Activated CD8-positive, alpha-beta T cell treated with anti-CD3 and anti-CD28 coated beads for 36 hours (primary cell): Measurements from ENCODE around the gene STAU1. TPM values are rescaled to one million over a fixed set of nuclear protein-coding genes. Genes with fewer than 3 reads are reported as not detected.
A peak's percentile ranks its signal among the peaks of the same experiment; 100 is the strongest.
"Not testable (repeated sequence)": the region's sequence is repeated elsewhere in the genome, so short reads cannot be mapped to it uniquely, and the experiment has no call there.

Experiments
- ATAC-seq: fragments of 200-7000 bp; cut with Tn5 transposase; one replicate; pipeline ENCODE4 v1.10.0; 2021; ENCODE audit warnings: mild to moderate bottlenecking, moderate library complexity
- CTCF ChIA-PET: fragments of 350-600 bp; sonication (Branson Sonifier 250); formaldehyde crosslinking; loops from one replicate; lab custom pipeline; 2021; ENCODE audit warnings: antibody characterized with exemption; lab: Charles Lee
- POLR2A ChIA-PET: fragments of 350-600 bp; sonication (Branson Sonifier 250); formaldehyde crosslinking; loops from one replicate; lab custom pipeline; 2021; ENCODE audit warnings: antibody characterized with exemption; lab: Charles Lee
- DNase-seq: peaks from one replicate; pipeline ENCODE4 v3.0.0-alpha.2; 2020
- H3K27ac Mint-ChIP-seq: one replicate; pipeline ENCODE4 v1.8.0; 2021; ENCODE audit warnings: mild to moderate bottlenecking, mixed read lengths
- H3K27me3 Mint-ChIP-seq: one replicate; pipeline ENCODE4 v1.8.0; 2021; ENCODE audit warnings: mixed read lengths
- H3K36me3 Mint-ChIP-seq: one replicate; pipeline ENCODE4 v1.8.0; 2021; ENCODE audit warnings: low read depth, mixed read lengths
- H3K4me1 Mint-ChIP-seq: one replicate; pipeline ENCODE4 v1.8.0; 2021; ENCODE audit warnings: low read depth, mixed read lengths
- H3K4me3 Mint-ChIP-seq: one replicate; pipeline ENCODE4 v1.8.0; 2021; ENCODE audit warnings: mild to moderate bottlenecking, moderate library complexity, mixed read lengths
- H3K9me3 Mint-ChIP-seq: one replicate; pipeline ENCODE4 v1.8.0; 2021; ENCODE audit warnings: mixed read lengths
- intact Hi-C: fragments of 100-400 bp; cut with micrococcal nuclease; formaldehyde crosslinking; loops from one replicate; pipeline ENCODE4 v1.10.0; 2022
- total RNA-seq, 2 experiments: library from RNA; stranded (reverse); gene quantifications; one replicate each; pipeline ENCODE4 v1.2.3, GENCODE V29; 2021
- TF ChIP-seq, protein P1 (sequence below): fragments of 200-600 bp; IDR thresholded peaks from one replicate; pipeline ENCODE4 v1.8.0; 2022; ENCODE audit warnings: antibody characterized with exemption, mild to moderate bottlenecking

The STAU1 gene
- total RNA-seq, 2 experiments from 2014 or later: 57.7 to 60.1 TPM

- Mint-ChIP-seq H3K4me3 (peak overlapping the region; percentile 89), H3K4me1 (peaks cover 57% of the 10 kb centered on the region), H3K36me3 (peaks cover 16% of the 10 kb centered on the region), H3K27ac (peak overlapping the region; percentile 32), H3K27me3 (no peaks in the 10 kb centered on the region), H3K9me3 (no peaks in the 10 kb centered on the region)
- TF ChIP-seq, protein P1, sequence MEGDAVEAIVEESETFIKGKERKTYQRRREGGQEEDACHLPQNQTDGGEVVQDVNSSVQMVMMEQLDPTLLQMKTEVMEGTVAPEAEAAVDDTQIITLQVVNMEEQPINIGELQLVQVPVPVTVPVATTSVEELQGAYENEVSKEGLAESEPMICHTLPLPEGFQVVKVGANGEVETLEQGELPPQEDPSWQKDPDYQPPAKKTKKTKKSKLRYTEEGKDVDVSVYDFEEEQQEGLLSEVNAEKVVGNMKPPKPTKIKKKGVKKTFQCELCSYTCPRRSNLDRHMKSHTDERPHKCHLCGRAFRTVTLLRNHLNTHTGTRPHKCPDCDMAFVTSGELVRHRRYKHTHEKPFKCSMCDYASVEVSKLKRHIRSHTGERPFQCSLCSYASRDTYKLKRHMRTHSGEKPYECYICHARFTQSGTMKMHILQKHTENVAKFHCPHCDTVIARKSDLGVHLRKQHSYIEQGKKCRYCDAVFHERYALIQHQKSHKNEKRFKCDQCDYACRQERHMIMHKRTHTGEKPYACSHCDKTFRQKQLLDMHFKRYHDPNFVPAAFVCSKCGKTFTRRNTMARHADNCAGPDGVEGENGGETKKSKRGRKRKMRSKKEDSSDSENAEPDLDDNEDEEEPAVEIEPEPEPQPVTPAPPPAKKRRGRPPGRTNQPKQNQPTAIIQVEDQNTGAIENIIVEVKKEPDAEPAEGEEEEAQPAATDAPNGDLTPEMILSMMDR: no peak
- CTCF ChIA-PET: interaction anchor here (1.1 to 3.9 kb wide), 5 partner anchors 18 to 52 kb away, joined by 3 to 24 read pairs (median 4); no protein-coding TSS in a partner anchor
- DNase-seq (no peak), ATAC-seq (no peak)
- intact Hi-C loops: no loop called here
- POLR2A ChIA-PET: interaction anchor here (1.0 to 1.2 kb wide), 2 partner anchors 10 to 32 kb away, joined by 3 to 4 read pairs; no protein-coding TSS in a partner anchor
Measured at GRCh38 chr20:49185071-49185761, 2.9 kb downstream of the STAU1 start.

- POLR2A ChIA-PET: interaction anchor here (1.0 to 1.8 kb wide), 3 partner anchors 11 to 32 kb away, joined by 3 to 11 read pairs (median 4); no protein-coding TSS in a partner anchor
- no peak overlapping the region for H3K27ac Mint-ChIP-seq
- peaks cover 63% of the 10 kb centered on the region for H3K4me1 Mint-ChIP-seq
- peaks cover 16% of the 10 kb centered on the region for H3K36me3 Mint-ChIP-seq
- TF ChIP-seq, protein P1: no peak
- H3K4me3 Mint-ChIP-seq: no peak overlapping the region
- ATAC-seq: no peak
- CTCF ChIA-PET: interaction anchor here (1.1 to 3.9 kb wide), 5 partner anchors 17 to 52 kb away, joined by 3 to 24 read pairs (median 4); no protein-coding TSS in a partner anchor
- H3K9me3 Mint-ChIP-seq: no peaks in the 10 kb centered on the region
- intact Hi-C loops: loop anchor here (5.0 kb wide), 1 partner anchor 33 kb away; the partner anchor contains the start of gene DDX27
- no peaks in the 10 kb centered on the region for H3K27me3 Mint-ChIP-seq
- no peak for DNase-seq
Measured at GRCh38 chr20:49184691-49185070, 3.5 kb downstream of the STAU1 start.

DNA sequence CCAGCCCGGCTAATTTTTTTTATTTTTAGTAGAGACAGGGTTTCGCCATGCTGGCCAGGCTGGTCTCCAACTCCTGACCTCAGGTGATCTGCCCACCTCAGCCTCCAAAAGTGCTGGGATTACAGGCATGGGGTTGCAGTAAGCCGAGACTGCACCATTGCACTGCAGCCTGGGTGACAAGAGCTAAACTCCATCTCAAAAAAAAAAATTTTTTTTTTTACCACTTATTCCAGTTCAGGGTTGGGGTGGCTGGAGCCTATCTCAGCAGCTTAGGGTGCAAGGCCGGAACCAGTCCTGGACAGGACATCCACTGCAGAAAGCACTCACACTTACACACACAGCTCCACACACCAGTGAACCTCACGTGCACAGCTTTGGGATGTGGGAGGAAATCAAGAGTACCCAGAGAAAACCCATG, 4.0 kb downstream of the STAU1 start:
- not testable (repeated sequence) for H3K9me3 Mint-ChIP-seq, DNase-seq, H3K27me3 Mint-ChIP-seq, H3K27ac Mint-ChIP-seq, ATAC-seq, H3K4me3 Mint-ChIP-seq
- intact Hi-C loops: loop anchor here (5.0 kb wide), 1 partner anchor 33 kb away; the partner anchor contains the start of gene DDX27
- Mint-ChIP-seq H3K4me1 (peaks cover 68% of the 10 kb centered on the region), H3K36me3 (peaks cover 16% of the 10 kb centered on the region)
- CTCF ChIA-PET: interaction anchor here (0.6 to 3.9 kb wide), 4 partner anchors 17 to 51 kb away, joined by 3 to 24 read pairs (median 8); no protein-coding TSS in a partner anchor
- POLR2A ChIA-PET: interaction anchor here (1.0 to 1.8 kb wide), 2 partner anchors 11 to 18 kb away, joined by 4 to 11 read pairs; no protein-coding TSS in a partner anchor

- Mint-ChIP-seq H3K27ac (no peak overlapping the region), H3K9me3 (no peaks in the 10 kb centered on the region), H3K36me3 (peaks cover 16% of the 10 kb centered on the region), H3K27me3 (no peaks in the 10 kb centered on the region), H3K4me1 (peaks cover 66% of the 10 kb centered on the region), H3K4me3 (peak overlapping the region; percentile 2)
- DNase-seq: no peak
- intact Hi-C loops: loop anchor here (5.0 kb wide), 1 partner anchor 34 kb away; the partner anchor contains the start of gene DDX27
- ChIA-PET CTCF (interaction anchor here (0.6 to 4.8 kb wide), 4 partner anchors 17 to 33 kb away, joined by 3 to 32 read pairs (median 14); no protein-coding TSS in a partner anchor), POLR2A (interaction anchor here (0.6 to 1.8 kb wide), 2 partner anchors 17 to 213 kb away, joined by 3 to 11 read pairs; no protein-coding TSS in a partner anchor)
- ATAC-seq: no peak
- TF ChIP-seq, protein P1: no peak
Measured at GRCh38 chr20:49183444-49183843, 4.7 kb downstream of the STAU1 start.

- no peak overlapping the region for H3K27ac Mint-ChIP-seq
- TF ChIP-seq, protein P1: no peak
- H3K36me3 Mint-ChIP-seq: peaks cover 18% of the 10 kb centered on the region
- no peaks in the 10 kb centered on the region for H3K27me3 Mint-ChIP-seq
- ATAC-seq (no peak), DNase-seq (no peak)
- CTCF ChIA-PET: interaction anchor here (1.1 to 4.8 kb wide), 9 partner anchors 9 to 66 kb away, joined by 3 to 32 read pairs (median 5); partner anchors contain the start of gene DDX27
- H3K9me3 Mint-ChIP-seq: no peaks in the 10 kb centered on the region
- POLR2A ChIA-PET: interaction anchor here (0.6 to 1.5 kb wide), 4 partner anchors 19 to 95 kb away, joined by 3 to 5 read pairs (median 4); no protein-coding TSS in a partner anchor
- peaks cover 66% of the 10 kb centered on the region for H3K4me1 Mint-ChIP-seq
- intact Hi-C loops: loop anchor here (5.0 kb wide), 1 partner anchor 36 kb away; the partner anchor contains the start of gene DDX27
- H3K4me3 Mint-ChIP-seq: no peak overlapping the region
Measured at GRCh38 chr20:49181265-49181877, 6.8 kb downstream of the STAU1 start.
